Suprapubic skin (tissue), 4 donors: ENCODE data around the gene ITIH1. TPM values are rescaled to one million over a fixed set of nuclear protein-coding genes. Genes with fewer than 3 reads are reported as not detected.

ENCODE experiments used
- DNase-seq, 2 donors: peaks; one replicate each; pipeline ENCODE4 v3.0.0-alpha.2; 2019; ENCODE audit warnings: low spot score in 2 of 2
- H3K27ac ChIP-seq: fragments of 200-600 bp; sonication (generic); one replicate; pipeline ENCODE4 v1.5.1; 2019
- H3K27me3 ChIP-seq: fragments of 200-600 bp; sonication (generic); one replicate; pipeline ENCODE4 v1.5.1; 2019
- H3K36me3 ChIP-seq: fragments of 200-600 bp; sonication (generic); one replicate; pipeline ENCODE4 v1.5.1; 2019
- H3K4me1 ChIP-seq: fragments of 200-600 bp; sonication (generic); one replicate; pipeline ENCODE4 v1.5.1; 2019
- H3K4me3 ChIP-seq: fragments of 200-600 bp; sonication (generic); one replicate; pipeline ENCODE4 v1.5.1; 2019; ENCODE audit warnings: mild to moderate bottlenecking
- H3K9me3 ChIP-seq: fragments of 200-600 bp; sonication (generic); one replicate; pipeline ENCODE4 v1.5.1; 2019
- EP300 ChIP-seq: sonication (generic); formaldehyde crosslinking; IDR thresholded peaks from one replicate; pipeline ENCODE4 v1.6.1; 2017; ENCODE audit warnings: antibody characterized with exemption
- POLR2A ChIP-seq, 2 donors: fragments of 450-650 bp; IDR thresholded peaks; one replicate each; pipeline ENCODE4 v1.6.1; 2017; ENCODE audit warnings: antibody characterized with exemption in 2 of 2, mild to moderate bottlenecking in 2 of 2, moderate library complexity in 2 of 2
- POLR2AphosphoS5 ChIP-seq, 3 donors: sonication (generic); formaldehyde crosslinking; IDR thresholded peaks; one replicate each; pipeline ENCODE4 v1.6.1; 2017; ENCODE audit warnings: antibody characterized with exemption in 3 of 3
- WGBS: methylation state at CpG from one replicate; pipeline ENCODE4 v1.1.5; 2018; 5-methylcytosine and 5-hydroxymethylcytosine counted together
- total RNA-seq, 4 donors: library from RNA; depleted of rRNA; stranded (reverse); fragments of >200 nt; gene quantifications; one replicate each; pipeline ENCODE4 v1.1.0, GENCODE V29; 2016
- TF ChIP-seq, protein P1 (sequence below), 2 donors: fragments of 200-600 bp in 1 of 2; fragments of 450-650 bp in 1 of 2; sonication (generic) in 1 of 2; IDR thresholded peaks; one replicate each; pipeline ENCODE4 v1.5.1; 2016 to 2019; ENCODE audit warnings: antibody characterized with exemption in 2 of 2, mild to moderate bottlenecking in 1 of 2, moderate library complexity in 1 of 2

ITIH1 gene
- total RNA-seq, 4 donors from 2014 or later, result 1.5 TPM; not detected in 3

DNA sequence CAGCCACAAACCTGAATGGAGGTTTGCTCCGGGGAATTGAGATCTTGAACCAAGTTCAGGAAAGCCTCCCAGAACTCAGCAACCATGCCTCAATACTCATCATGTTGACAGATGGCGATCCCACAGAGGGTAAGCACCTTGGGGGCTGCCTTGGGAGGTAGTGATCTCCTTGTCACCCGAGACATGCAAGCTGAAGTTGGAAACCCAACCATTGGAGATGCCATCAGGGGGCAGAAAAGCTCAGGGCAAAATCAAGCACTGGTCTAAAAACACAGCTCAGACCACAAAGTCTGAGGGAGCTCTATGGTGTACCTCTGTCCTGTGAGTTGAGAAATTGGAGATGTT is 5.8 kb downstream of the ITIH1 start:
- peaks cover 3% of the 10 kb centered on the region for H3K4me1 ChIP-seq
- no peaks in the 10 kb centered on the region for H3K9me3 ChIP-seq
- H3K36me3 ChIP-seq, result no peaks in the 10 kb centered on the region
- H3K27me3 ChIP-seq, result peaks cover 3% of the 10 kb centered on the region
- H3K4me3 ChIP-seq, result no peak overlapping the region
- no peak overlapping the region for H3K27ac ChIP-seq
- no peak for DNase-seq
- TF ChIP-seq POLR2AphosphoS5 (IDR thresholded peaks at IDR 0.05), result no peak
- TF ChIP-seq, protein P1, sequence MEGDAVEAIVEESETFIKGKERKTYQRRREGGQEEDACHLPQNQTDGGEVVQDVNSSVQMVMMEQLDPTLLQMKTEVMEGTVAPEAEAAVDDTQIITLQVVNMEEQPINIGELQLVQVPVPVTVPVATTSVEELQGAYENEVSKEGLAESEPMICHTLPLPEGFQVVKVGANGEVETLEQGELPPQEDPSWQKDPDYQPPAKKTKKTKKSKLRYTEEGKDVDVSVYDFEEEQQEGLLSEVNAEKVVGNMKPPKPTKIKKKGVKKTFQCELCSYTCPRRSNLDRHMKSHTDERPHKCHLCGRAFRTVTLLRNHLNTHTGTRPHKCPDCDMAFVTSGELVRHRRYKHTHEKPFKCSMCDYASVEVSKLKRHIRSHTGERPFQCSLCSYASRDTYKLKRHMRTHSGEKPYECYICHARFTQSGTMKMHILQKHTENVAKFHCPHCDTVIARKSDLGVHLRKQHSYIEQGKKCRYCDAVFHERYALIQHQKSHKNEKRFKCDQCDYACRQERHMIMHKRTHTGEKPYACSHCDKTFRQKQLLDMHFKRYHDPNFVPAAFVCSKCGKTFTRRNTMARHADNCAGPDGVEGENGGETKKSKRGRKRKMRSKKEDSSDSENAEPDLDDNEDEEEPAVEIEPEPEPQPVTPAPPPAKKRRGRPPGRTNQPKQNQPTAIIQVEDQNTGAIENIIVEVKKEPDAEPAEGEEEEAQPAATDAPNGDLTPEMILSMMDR (IDR thresholded peaks at IDR 0.05), result no peak
- TF ChIP-seq POLR2A (IDR thresholded peaks at IDR 0.05), result no peak
- WGBS, result 96% methylated on average over 3 of the region's 3 CpGs

DNA sequence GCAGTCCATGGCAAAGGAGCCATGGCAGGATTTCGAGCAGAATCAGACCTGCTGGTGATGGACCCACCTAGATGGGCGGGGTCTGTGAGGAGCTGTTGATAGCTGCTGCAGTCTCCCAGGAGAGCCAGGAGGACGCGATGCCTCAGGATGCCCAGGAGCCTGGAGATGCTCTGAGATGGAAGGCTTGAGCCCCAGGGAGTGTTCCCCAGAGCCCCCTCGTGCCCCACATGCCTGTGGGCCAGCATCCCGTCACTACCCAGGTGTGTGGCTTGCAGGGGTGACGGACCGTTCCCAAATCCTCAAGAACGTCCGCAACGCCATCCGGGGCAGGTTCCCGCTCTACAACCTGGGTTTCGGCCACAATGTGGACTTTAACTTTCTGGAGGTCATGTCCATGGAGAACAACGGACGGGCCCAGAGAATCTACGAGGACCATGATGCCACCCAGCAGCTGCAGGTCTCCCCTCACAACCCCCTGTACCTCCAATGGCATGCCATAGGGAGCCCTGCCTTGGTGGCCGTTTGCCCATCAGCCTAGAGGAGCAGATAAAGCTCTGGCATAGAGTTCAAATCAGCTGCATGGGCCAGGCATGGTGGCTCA is 6.7 kb downstream of the ITIH1 start:
- peak; percentile 45 to 69 for DNase-seq
- no peaks in the 10 kb centered on the region for H3K9me3 ChIP-seq
- peaks cover 3% of the 10 kb centered on the region for H3K27me3 ChIP-seq
- no peak overlapping the region for H3K27ac ChIP-seq
- TF ChIP-seq EP300 (no peak), POLR2AphosphoS5 (IDR thresholded peaks at IDR 0.05) (no peak), POLR2A (IDR thresholded peaks at IDR 0.05) (no peak)
- TF ChIP-seq, protein P1 (IDR thresholded peaks at IDR 0.05), result no peak
- WGBS, result 75% methylated on average over 4 of the region's 18 CpGs
- H3K4me1 ChIP-seq, result peaks cover 3% of the 10 kb centered on the region
- H3K36me3 ChIP-seq, result no peaks in the 10 kb centered on the region
- no peak overlapping the region for H3K4me3 ChIP-seq

GRCh38 chr3:52784931-52785590 is 7.7 kb downstream of the ITIH1 start:
- H3K27ac ChIP-seq, result no peak overlapping the region
- peaks cover 3% of the 10 kb centered on the region for H3K4me1 ChIP-seq
- peaks cover 3% of the 10 kb centered on the region for H3K27me3 ChIP-seq
- H3K4me3 ChIP-seq, result no peak overlapping the region
- H3K36me3 ChIP-seq, result no peaks in the 10 kb centered on the region
- no peaks in the 10 kb centered on the region for H3K9me3 ChIP-seq
- peak; percentile 33 to 48 for DNase-seq
- TF ChIP-seq POLR2A (IDR thresholded peaks at IDR 0.05) (no peak), POLR2AphosphoS5 (IDR thresholded peaks at IDR 0.05) (no peak), EP300 (no peak)
- TF ChIP-seq, protein P1 (IDR thresholded peaks at IDR 0.05), result no peak
- 85% methylated on average over 5 of the region's 5 CpGs for WGBS

- Histone ChIP-seq H3K4me1 (peaks cover 3% of the 10 kb centered on the region), H3K36me3 (no peaks in the 10 kb centered on the region), H3K4me3 (no peak overlapping the region), H3K9me3 (no peaks in the 10 kb centered on the region), H3K27ac (no peak overlapping the region), H3K27me3 (peaks cover 3% of the 10 kb centered on the region)
- WGBS, result 91% methylated on average over 16 of the region's 19 CpGs
- TF ChIP-seq POLR2A (IDR thresholded peaks at IDR 0.05), result no peak
- TF ChIP-seq EP300, result no peak
- TF ChIP-seq, protein P1 (IDR thresholded peaks at IDR 0.05), result no peak
- no peak for TF ChIP-seq POLR2AphosphoS5 (IDR thresholded peaks at IDR 0.05)
- peak in 1 of 2 donors; percentile 40 for DNase-seq
Measured at GRCh38 chr3:52786330-52787215, 9.2 kb downstream of the ITIH1 start.

DNA sequence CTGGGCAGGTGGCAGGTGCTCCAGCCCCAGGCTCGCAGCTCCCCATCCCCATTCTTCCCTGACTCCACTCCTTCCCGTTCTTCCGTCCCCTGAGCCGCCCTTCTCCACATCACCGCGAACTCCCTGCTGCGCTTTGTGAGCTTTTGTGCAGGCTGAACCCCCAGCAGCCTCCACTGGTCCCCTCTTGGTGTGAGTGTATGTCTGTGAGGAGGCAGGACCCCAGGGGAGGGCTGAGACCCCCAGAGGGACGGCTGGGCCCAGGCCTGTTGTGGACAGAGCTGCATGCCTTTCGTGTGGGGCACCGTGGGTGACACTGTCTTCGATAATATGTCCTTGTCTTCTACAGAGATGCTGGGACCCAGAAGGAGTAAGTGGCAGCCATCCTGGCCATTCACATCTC is 9.8 kb downstream of the ITIH1 start:
- WGBS, result 87% methylated on average over 11 of the region's 11 CpGs
- H3K27ac ChIP-seq, result no peak overlapping the region
- H3K4me3 ChIP-seq, result no peak overlapping the region
- H3K4me1 ChIP-seq, result peaks cover 3% of the 10 kb centered on the region
- peaks cover 3% of the 10 kb centered on the region for H3K27me3 ChIP-seq
- H3K9me3 ChIP-seq, result no peaks in the 10 kb centered on the region
- no peaks in the 10 kb centered on the region for H3K36me3 ChIP-seq
- no peak for TF ChIP-seq POLR2A (IDR thresholded peaks at IDR 0.05)
- TF ChIP-seq, protein P1 (IDR thresholded peaks at IDR 0.05), result no peak
- TF ChIP-seq POLR2AphosphoS5 (IDR thresholded peaks at IDR 0.05), result no peak
- TF ChIP-seq EP300, result no peak
- peak in 1 of 2 donors; percentile 43 for DNase-seq
